NCI-H1930 (cell line): Measurements from ENCODE around the gene SLC37A1.
"Not testable (repeated sequence)": the region's sequence is repeated elsewhere in the genome, so short reads cannot be mapped to it uniquely, and the experiment has no call there.

ENCODE experiments used
- DNase-seq, 2 experiments: peaks; one replicate each; lab custom pipeline; 2025; lab: John Stamatoyannopoulos, UW

Gene SLC37A1

GRCh38 chr21:42619166-42619565 is 105.5 kb downstream of the SLC37A1 start:
- no peak for DNase-seq

DNA sequence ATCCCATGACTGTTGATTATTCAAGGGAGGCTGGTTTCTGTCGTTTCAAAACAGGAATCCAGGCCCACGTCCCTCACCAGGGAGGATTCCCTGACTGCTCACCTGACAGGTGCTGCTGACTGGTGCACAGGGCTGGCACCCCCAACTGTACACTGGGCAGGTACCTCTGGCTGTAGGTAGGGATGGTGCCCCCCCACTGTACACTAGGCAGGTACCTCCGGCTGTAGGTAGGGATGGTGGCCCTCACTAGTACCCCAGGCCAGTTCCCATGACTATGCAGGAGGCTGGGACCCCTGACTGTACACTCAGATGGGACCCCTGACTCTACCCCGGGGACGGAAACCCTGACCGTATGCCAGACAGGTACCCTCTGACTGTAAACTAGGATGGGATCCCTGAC is 106.2 kb downstream of the SLC37A1 start:
- DNase-seq: no peak

DNA sequence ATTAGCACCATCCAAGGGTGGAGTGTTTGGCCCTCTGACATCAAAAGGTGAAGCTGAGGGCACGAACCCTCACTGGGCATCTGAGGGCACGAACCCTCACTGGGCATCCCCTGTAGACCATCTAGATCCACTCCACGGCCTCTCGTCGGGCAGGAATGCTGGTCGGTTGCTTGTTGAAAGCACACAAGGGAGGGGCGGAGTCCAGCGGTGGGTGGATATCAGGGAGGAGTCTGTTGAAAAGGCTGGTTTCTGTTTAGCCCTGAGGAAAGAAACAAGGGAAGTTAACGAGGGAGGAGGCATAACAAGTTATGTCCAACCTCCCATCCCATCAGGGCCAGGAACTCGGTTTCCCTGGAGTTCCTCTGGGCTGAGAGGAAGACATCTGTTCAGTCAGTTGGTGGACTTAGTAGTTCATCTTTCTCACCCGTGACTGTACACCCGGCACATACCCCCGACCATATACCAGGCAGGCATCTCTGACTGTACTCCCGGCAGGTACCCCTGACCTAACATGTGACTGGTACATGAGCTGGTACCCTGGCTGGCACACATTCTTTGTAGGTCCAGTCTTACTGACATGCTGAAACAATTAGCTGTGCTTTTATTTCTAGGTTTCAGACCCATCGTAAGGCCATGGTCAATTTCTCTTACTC is 107.6 kb downstream of the SLC37A1 start:
- no peak for DNase-seq

DNA sequence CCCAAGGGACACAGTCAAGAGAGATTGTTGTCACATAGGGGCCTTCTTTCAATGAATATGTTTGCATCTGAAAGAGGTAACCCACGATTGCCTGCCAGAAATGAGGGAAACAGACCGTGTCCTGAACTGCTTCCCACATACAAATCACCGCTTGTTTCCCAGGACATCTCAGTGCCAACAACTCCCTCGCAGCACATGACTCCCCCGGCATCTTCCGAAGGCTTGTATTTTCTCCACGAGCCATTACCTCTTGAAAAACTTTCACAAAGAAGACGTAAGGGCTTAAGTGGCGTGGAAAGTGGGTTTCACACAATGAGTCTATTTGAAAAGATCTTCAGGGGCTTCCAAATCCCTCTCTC is 108.1 kb downstream of the SLC37A1 start:
- DNase-seq: no peak

- no peak for DNase-seq
These were observed 108.6 kb downstream of the SLC37A1 start for GRCh38 chr21:42622284-42622683.

GRCh38 chr21:42623694-42624093 is 110.0 kb downstream of the SLC37A1 start:
- DNase-seq: no peak

GRCh38 chr21:42624095-42624790 is 110.6 kb downstream of the SLC37A1 start:
- no peak for DNase-seq

- DNase-seq: no peak
These were observed 111.3 kb downstream of the SLC37A1 start for GRCh38 chr21:42624936-42625335.

DNA sequence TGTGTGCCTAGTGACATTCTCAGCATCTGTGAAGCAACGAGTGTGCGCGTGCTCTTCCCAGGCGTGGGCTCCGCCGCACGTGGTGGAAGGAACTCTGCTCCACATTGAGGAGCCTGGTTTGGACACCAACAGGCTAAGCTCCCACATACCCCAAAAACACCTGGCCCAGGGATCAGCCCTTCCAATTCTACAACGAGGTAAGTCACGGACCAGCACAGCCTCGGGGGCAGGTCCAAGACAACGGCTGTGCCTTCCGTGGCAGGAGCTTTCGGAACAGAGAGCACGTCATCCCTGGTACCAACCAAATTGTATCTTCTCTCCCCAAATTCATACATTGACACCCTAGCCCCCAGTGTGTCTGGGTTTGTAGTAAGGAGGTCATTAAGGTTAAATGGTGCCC is 112.5 kb downstream of the SLC37A1 start:
- DNase-seq: no peak

GRCh38 chr21:42627527-42628289 is 114.1 kb downstream of the SLC37A1 start:
- DNase-seq: no peak

GRCh38 chr21:42628466-42629061 is 114.9 kb downstream of the SLC37A1 start:
- DNase-seq: not testable (repeated sequence)

GRCh38 chr21:42629933-42630589 is 116.4 kb downstream of the SLC37A1 start:
- no peak for DNase-seq

GRCh38 chr21:42630626-42631025 is 117.0 kb downstream of the SLC37A1 start:
- no peak for DNase-seq
